DND-41 (cell line): Measurements from ENCODE around the gene PRKCE.

ENCODE experiments used
- ATAC-seq: fragments of 200-7000 bp; cut with Tn5 transposase; 3 replicates; pipeline ENCODE4 v1.9.1; 2021; ENCODE audit warnings: low read depth; ENCODE audit not compliant: insufficient read depth
- DNase-seq: peaks from one replicate; pipeline ENCODE4 v3.0.0-alpha.2; 2020
- H2AFZ ChIP-seq: 2 replicates; pipeline ENCODE4 v1.6.0; 2012; ENCODE audit warnings: low read depth, low read length
- H3K27ac ChIP-seq: 2 replicates; pipeline ENCODE4 v1.5.1; 2012; ENCODE audit warnings: low read length, inconsistent platforms
- H3K27me3 ChIP-seq: fragments of 200-600 bp; sonication (generic); 2 replicates; pipeline ENCODE4 v1.6.0; 2012; ENCODE audit warnings: low read length, mild to moderate bottlenecking, inconsistent platforms; ENCODE audit not compliant: insufficient read depth, poor library complexity
- H3K36me3 ChIP-seq: 2 replicates; pipeline ENCODE4 v1.5.1; 2012; ENCODE audit warnings: low read length, inconsistent platforms; ENCODE audit not compliant: insufficient read depth
- H3K4me1 ChIP-seq: 2 replicates; pipeline ENCODE4 v1.5.1; 2012; ENCODE audit warnings: mild to moderate bottlenecking, low read length; ENCODE audit not compliant: insufficient read depth
- H3K4me2 ChIP-seq: 2 replicates; pipeline ENCODE4 v1.6.0; 2012; ENCODE audit warnings: mild to moderate bottlenecking, moderate library complexity, low read length, inconsistent platforms; ENCODE audit not compliant: insufficient read depth
- H3K4me3 ChIP-seq, 2 experiments: fragments of 200-600 bp in 1 of 2; shearing (Covaris generic) in 1 of 2; 2 replicates each; pipeline ENCODE4 v1.5.1; 2012 to 2016; ENCODE audit warnings: inconsistent platforms in 2 of 2, low read length in 2 of 2, mild to moderate bottlenecking in 2 of 2, low read depth in 1 of 2, moderate library complexity in 1 of 2
- H3K79me2 ChIP-seq: 2 replicates; pipeline ENCODE4 v1.6.0; 2012; ENCODE audit warnings: low read length, inconsistent platforms; ENCODE audit not compliant: insufficient read depth
- H3K9ac ChIP-seq: 2 replicates; pipeline ENCODE4 v1.6.0; 2012; ENCODE audit warnings: low read depth, mild to moderate bottlenecking, inconsistent platforms, low read length, moderate library complexity
- H3K9me3 ChIP-seq: 2 replicates; pipeline ENCODE4 v1.5.1; 2012; ENCODE audit warnings: low read length, moderate library complexity, mild to moderate bottlenecking, inconsistent platforms; ENCODE audit not compliant: insufficient read depth, severe bottlenecking
- H4K20me1 ChIP-seq: 2 replicates; pipeline ENCODE4 v1.6.0; 2012; ENCODE audit warnings: low read length; ENCODE audit not compliant: insufficient read depth
- EZH2 ChIP-seq: IDR thresholded peaks from 3 replicates; pipeline ENCODE4 v1.6.1; 2012; ENCODE audit warnings: borderline replicate concordance, low read depth, mild to moderate bottlenecking, moderate library complexity, low read length, inconsistent platforms; ENCODE audit not compliant: severe bottlenecking
- TF ChIP-seq, protein P1 (sequence below): IDR thresholded peaks from 2 replicates; pipeline ENCODE4 v1.5.1; 2012; ENCODE audit warnings: borderline replicate concordance, low read length, moderate library complexity, mild to moderate bottlenecking; ENCODE audit not compliant: poor library complexity, severe bottlenecking; ENCODE audit errors: extremely low read depth

The PRKCE gene

GRCh38 chr2:45772038-45772437 lies 120.6 kb downstream of the PRKCE start:
- H3K4me3 ChIP-seq: no peak overlapping the region
- no peak overlapping the region for H3K4me2 ChIP-seq
- H3K27ac ChIP-seq: no peak overlapping the region
- H3K9me3 ChIP-seq: no peaks in the 10 kb centered on the region
- no peak overlapping the region for H2AFZ ChIP-seq
- ATAC-seq (no peak), DNase-seq (no peak)
- H3K27me3 ChIP-seq: no peaks in the 10 kb centered on the region
- no peaks in the 10 kb centered on the region for H3K79me2 ChIP-seq
- peaks cover 6% of the 10 kb centered on the region; the same call in 1 of the 2 replicates for H4K20me1 ChIP-seq
- H3K36me3 ChIP-seq: no peaks in the 10 kb centered on the region
- H3K9ac ChIP-seq: no peak overlapping the region
- TF ChIP-seq, protein P1, sequence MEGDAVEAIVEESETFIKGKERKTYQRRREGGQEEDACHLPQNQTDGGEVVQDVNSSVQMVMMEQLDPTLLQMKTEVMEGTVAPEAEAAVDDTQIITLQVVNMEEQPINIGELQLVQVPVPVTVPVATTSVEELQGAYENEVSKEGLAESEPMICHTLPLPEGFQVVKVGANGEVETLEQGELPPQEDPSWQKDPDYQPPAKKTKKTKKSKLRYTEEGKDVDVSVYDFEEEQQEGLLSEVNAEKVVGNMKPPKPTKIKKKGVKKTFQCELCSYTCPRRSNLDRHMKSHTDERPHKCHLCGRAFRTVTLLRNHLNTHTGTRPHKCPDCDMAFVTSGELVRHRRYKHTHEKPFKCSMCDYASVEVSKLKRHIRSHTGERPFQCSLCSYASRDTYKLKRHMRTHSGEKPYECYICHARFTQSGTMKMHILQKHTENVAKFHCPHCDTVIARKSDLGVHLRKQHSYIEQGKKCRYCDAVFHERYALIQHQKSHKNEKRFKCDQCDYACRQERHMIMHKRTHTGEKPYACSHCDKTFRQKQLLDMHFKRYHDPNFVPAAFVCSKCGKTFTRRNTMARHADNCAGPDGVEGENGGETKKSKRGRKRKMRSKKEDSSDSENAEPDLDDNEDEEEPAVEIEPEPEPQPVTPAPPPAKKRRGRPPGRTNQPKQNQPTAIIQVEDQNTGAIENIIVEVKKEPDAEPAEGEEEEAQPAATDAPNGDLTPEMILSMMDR: no peak
- TF ChIP-seq EZH2: no peak
- H3K4me1 ChIP-seq: no peaks in the 10 kb centered on the region

DNA sequence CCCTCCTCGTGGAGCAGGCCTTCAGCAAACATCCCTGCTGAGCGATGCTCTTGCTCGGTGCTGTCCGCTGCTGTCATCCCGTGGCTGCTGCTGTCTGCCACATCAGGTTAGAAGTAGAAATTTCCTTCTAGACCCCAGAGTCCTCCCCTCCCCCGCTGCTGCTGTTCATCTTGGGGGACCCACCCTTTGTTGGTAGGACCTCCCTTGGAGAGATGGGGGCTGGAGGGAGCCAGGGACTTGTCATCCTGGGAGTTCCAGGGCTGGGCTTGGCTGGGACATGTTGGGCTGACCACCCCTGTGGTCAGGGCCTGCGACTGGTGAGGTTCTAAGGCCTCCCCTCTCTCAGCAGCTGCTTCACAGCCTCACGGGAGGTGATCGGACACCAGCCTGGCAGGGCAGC lies 122.4 kb downstream of the PRKCE start:
- H3K4me1 ChIP-seq: no peaks in the 10 kb centered on the region
- H3K4me2 ChIP-seq: no peak overlapping the region
- no peaks in the 10 kb centered on the region for H3K27me3 ChIP-seq
- TF ChIP-seq EZH2: no peak
- TF ChIP-seq, protein P1: no peak
- H3K9ac ChIP-seq: no peak overlapping the region
- no peak overlapping the region for H2AFZ ChIP-seq
- no peaks in the 10 kb centered on the region for H3K36me3 ChIP-seq
- H3K4me3 ChIP-seq: no peak overlapping the region
- DNase-seq (no peak), ATAC-seq (no peak)
- no peaks in the 10 kb centered on the region; the same call in 1 of the 2 replicates for H3K79me2 ChIP-seq
- no peaks in the 10 kb centered on the region for H3K9me3 ChIP-seq
- no peak overlapping the region for H3K27ac ChIP-seq
- peaks cover 6% of the 10 kb centered on the region; the same call in 1 of the 2 replicates for H4K20me1 ChIP-seq

DNA sequence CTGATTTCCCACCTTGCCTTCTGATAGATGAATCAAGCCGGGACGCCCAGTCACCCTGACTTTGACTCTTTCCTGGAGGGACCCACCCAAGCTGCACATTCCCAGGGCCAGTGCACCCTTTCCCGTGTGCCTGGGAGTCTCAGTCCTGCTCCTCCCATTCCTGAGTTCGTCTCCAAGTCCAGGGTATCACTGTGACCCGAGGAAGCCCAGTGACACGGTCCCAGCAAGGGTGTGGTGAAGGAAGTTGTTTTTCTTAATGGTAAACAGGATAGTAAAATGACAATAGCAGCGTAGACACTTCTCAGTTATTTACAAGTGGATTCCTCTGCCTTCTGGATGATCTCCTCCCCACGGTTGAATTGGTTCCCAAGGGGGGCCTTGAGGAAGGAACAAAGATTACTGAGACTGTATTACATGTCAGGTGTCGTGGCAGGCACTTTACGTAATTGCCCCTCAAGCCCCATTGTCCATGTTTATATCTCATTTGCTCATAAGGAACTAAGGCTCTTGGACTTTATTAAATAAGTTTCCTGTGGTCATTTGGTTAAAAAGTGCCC lies 123.3 kb downstream of the PRKCE start:
- H2AFZ ChIP-seq: no peak overlapping the region
- ATAC-seq (no peak), DNase-seq (no peak)
- H4K20me1 ChIP-seq: peaks cover 6% of the 10 kb centered on the region; the same call in 1 of the 2 replicates
- no peak overlapping the region for H3K4me2 ChIP-seq
- no peaks in the 10 kb centered on the region; the same call in 1 of the 2 replicates for H3K79me2 ChIP-seq
- no peak overlapping the region for H3K27ac ChIP-seq
- no peaks in the 10 kb centered on the region for H3K27me3 ChIP-seq
- H3K9me3 ChIP-seq: no peaks in the 10 kb centered on the region
- no peak overlapping the region for H3K4me3 ChIP-seq
- no peaks in the 10 kb centered on the region for H3K4me1 ChIP-seq
- H3K9ac ChIP-seq: no peak overlapping the region
- TF ChIP-seq EZH2: no peak
- TF ChIP-seq, protein P1: no peak
- no peaks in the 10 kb centered on the region for H3K36me3 ChIP-seq
